Measurements from ENCODE around the gene CFB. TPM values are rescaled to one million over a fixed set of nuclear protein-coding genes. Genes with fewer than 3 reads are reported as not detected.

CFB gene
- polyA plus RNA-seq, 1 experiment, result 6.7 TPM

- TF ChIP-seq, protein P1, sequence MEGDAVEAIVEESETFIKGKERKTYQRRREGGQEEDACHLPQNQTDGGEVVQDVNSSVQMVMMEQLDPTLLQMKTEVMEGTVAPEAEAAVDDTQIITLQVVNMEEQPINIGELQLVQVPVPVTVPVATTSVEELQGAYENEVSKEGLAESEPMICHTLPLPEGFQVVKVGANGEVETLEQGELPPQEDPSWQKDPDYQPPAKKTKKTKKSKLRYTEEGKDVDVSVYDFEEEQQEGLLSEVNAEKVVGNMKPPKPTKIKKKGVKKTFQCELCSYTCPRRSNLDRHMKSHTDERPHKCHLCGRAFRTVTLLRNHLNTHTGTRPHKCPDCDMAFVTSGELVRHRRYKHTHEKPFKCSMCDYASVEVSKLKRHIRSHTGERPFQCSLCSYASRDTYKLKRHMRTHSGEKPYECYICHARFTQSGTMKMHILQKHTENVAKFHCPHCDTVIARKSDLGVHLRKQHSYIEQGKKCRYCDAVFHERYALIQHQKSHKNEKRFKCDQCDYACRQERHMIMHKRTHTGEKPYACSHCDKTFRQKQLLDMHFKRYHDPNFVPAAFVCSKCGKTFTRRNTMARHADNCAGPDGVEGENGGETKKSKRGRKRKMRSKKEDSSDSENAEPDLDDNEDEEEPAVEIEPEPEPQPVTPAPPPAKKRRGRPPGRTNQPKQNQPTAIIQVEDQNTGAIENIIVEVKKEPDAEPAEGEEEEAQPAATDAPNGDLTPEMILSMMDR (IDR thresholded peaks at IDR 0.05; ENCODE audit: insufficient read depth, low read depth, low read length), result no peak
- ChIA-PET POLR2A (no interaction called here), CTCF (no interaction called here)
- DNase-seq (ENCODE audit: low read depth), result no peak
- H3K4me3 ChIP-seq (ENCODE audit: low read depth, low read length), result no peak overlapping the region
- no peaks in the 10 kb centered on the region; the same call in 1 of the 2 replicates for H3K27me3 ChIP-seq (ENCODE audit: control insufficient read depth, insufficient read depth, low read length)
- no peaks in the 10 kb centered on the region for H3K36me3 ChIP-seq (ENCODE audit: control insufficient read depth, insufficient read depth, low read length)
Observed at GRCh38 chr6:31933537-31933936, 12.4 kb upstream of the CFB start.

- Histone ChIP-seq H3K36me3 (ENCODE audit: control insufficient read depth, insufficient read depth, low read length) (no peaks in the 10 kb centered on the region), H3K27me3 (ENCODE audit: control insufficient read depth, insufficient read depth, low read length) (no peaks in the 10 kb centered on the region; the same call in 1 of the 2 replicates), H3K4me3 (ENCODE audit: low read depth, low read length) (no peak overlapping the region)
- DNase-seq (ENCODE audit: low read depth), result no peak
- TF ChIP-seq, protein P1 (IDR thresholded peaks at IDR 0.05; ENCODE audit: insufficient read depth, low read depth, low read length), result no peak
- CTCF ChIA-PET, result interaction anchor here (0.6 to 1.4 kb wide), 3 partner anchors 17 to 33 kb away, joined by 3 read pairs; partner anchors contain the start of gene SKIC2
- POLR2A ChIA-PET, result no interaction called here
Observed at GRCh38 chr6:31935021-31935420, 10.9 kb upstream of the CFB start.

- DNase-seq (ENCODE audit: low read depth), result no peak
- ChIA-PET CTCF (interaction anchor here (1.1 to 1.5 kb wide), 3 partner anchors 12 to 24 kb away, joined by 3 read pairs; partner anchors contain the start of gene SKIC2), POLR2A (no interaction called here)
- TF ChIP-seq, protein P1 (IDR thresholded peaks at IDR 0.05; ENCODE audit: insufficient read depth, low read depth, low read length), result no peak
- Histone ChIP-seq H3K36me3 (ENCODE audit: control insufficient read depth, insufficient read depth, low read length) (no peaks in the 10 kb centered on the region), H3K4me3 (ENCODE audit: low read depth, low read length) (no peak overlapping the region), H3K27me3 (ENCODE audit: control insufficient read depth, insufficient read depth, low read length) (no peaks in the 10 kb centered on the region; the same call in 1 of the 2 replicates)
Observed at GRCh38 chr6:31935823-31936222, 10.1 kb upstream of the CFB start.

- Histone ChIP-seq H3K4me3 (ENCODE audit: low read depth, low read length) (no peak overlapping the region), H3K27me3 (ENCODE audit: control insufficient read depth, insufficient read depth, low read length) (peaks cover 1% of the 10 kb centered on the region), H3K36me3 (ENCODE audit: control insufficient read depth, insufficient read depth, low read length) (no peaks in the 10 kb centered on the region)
- CTCF ChIA-PET, result interaction anchor here (1.0 to 4.2 kb wide), 5 partner anchors 10 to 52 kb away, joined by 3 to 35 read pairs (median 5); no protein-coding TSS in a partner anchor
- TF ChIP-seq, protein P1 (IDR thresholded peaks at IDR 0.05; ENCODE audit: insufficient read depth, low read depth, low read length), result peak; percentile 16; the same call in 1 of the 2 replicates
- no peak for DNase-seq (ENCODE audit: low read depth)
- POLR2A ChIA-PET, result no interaction called here
Observed at GRCh38 chr6:31940256-31940664, 5.6 kb upstream of the CFB start.

DNA sequence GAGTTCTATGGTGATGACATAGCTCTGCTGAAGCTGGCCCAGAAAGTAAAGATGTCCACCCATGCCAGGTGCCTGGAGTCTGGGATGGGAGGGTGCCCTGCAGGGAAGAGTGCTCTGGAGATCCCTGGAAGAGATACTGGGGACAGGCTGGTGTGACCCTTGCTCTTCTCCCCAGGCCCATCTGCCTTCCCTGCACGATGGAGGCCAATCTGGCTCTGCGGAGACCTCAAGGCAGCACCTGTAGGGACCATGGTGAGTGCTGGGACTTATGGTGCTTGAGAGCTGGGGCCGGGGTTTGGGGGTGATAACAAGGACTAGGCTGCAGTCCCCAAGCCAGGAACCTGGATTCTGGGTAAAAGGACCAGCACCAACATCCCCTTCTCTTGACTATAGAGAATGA is 2.2 kb upstream of the CFB start:
- Histone ChIP-seq H3K4me3 (ENCODE audit: low read depth, low read length) (no peak overlapping the region), H3K36me3 (ENCODE audit: control insufficient read depth, insufficient read depth, low read length) (no peaks in the 10 kb centered on the region), H3K27me3 (ENCODE audit: control insufficient read depth, insufficient read depth, low read length) (peaks cover 1% of the 10 kb centered on the region)
- no peak for DNase-seq (ENCODE audit: low read depth)
- TF ChIP-seq, protein P1 (IDR thresholded peaks at IDR 0.05; ENCODE audit: insufficient read depth, low read depth, low read length), result no peak
- ChIA-PET POLR2A (no interaction called here), CTCF (interaction anchor here (2.4 kb wide), 1 partner anchor 8 kb away, joined by 12 read pairs; no protein-coding TSS in a partner anchor)

All from BJ (cell line).